Esophagus squamous epithelium (tissue), 4 donors: ENCODE data around the gene UGT1A6.

Source experiments
- CTCF ChIP-seq, 6 experiments: fragments of 450-650 bp in 4 of 6; fragments of 200-600 bp in 2 of 6; sonication (generic) in 2 of 6; IDR thresholded peaks; one replicate each; pipeline ENCODE4 v1.5.1; 2016 to 2019; ENCODE audit warnings: antibody characterized with exemption in 6 of 6, mild to moderate bottlenecking in 4 of 6, moderate library complexity in 4 of 6
- POLR2A ChIP-seq, 4 donors: fragments of 450-650 bp; IDR thresholded peaks; one replicate each; pipeline ENCODE4 v1.6.1; 2017; ENCODE audit warnings: antibody characterized with exemption in 4 of 4, mild to moderate bottlenecking in 4 of 4, moderate library complexity in 3 of 4

- no peak for TF ChIP-seq CTCF (IDR thresholded peaks at IDR 0.05)
- no peak for TF ChIP-seq POLR2A (IDR thresholded peaks at IDR 0.05)
Observed at GRCh38 chr2:233706720-233707119, 14.0 kb downstream of the UGT1A6 start.
